GM18519 (cell line): Measurements from ENCODE around the gene EHD1.
"Not testable (repeated sequence)": the region's sequence is repeated elsewhere in the genome, so short reads cannot be mapped to it uniquely, and the experiment has no call there.

Experiments used
- ATAC-seq: cut with Tn5 transposase; IDR thresholded peaks from one replicate; pipeline ENCODE4 v1.9.1; 2021; ENCODE audit warnings: mild to moderate bottlenecking, moderate library complexity; ENCODE audit not compliant: unreplicated experiment, low FRiP score

Gene EHD1

DNA sequence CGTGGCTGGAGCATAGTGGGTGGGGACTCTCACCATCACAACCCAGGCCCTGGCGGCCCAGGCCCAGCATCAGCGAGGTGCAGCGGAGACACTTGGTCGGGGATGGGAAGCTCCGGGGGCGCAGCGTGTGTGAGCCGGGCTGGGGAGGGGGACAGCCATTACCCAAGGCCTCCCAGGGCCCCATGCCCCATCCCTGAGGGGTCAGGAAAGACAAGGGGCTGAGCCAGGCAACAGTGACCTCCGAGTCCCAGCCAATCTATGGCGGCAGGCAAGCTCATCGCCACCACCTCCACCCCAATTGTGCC is 45.3 kb downstream of the EHD1 start:
- ATAC-seq, result no peak

DNA sequence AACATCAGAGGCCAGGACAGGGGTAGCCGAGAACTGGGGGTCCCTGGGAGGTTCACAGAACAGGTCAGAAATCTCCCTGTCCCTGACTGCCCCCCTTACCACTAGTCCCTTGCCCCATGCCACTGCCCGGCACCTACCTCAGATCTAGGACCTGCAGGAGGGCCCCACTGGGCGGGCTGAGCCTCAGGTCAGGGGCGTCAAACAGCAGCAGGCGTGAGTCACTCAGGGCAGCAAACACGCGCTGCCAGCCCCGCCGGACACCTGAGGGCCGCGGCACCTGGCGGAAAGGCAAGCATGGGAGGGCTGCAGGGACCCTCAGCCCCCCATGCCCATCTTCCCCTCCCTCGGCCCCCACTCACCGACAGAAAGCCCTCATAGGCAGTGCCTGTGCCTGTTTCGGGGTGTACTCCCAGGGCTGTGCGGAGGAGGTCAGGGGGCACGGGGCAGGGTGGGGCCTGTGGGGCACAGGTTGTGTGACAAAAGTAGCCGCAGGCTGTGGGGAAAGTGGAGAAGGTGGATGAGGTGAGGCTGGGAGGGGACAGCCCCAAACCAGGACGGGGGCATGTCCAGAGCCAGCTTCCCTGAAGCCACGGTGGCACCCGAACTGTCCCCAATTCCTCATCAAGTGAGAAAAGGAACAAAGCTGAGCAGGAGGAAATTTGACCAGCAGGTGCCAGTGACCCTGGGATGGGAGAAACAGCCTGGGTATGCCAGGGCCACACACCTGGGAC is 45.8 kb downstream of the EHD1 start:
- ATAC-seq, result no peak

DNA sequence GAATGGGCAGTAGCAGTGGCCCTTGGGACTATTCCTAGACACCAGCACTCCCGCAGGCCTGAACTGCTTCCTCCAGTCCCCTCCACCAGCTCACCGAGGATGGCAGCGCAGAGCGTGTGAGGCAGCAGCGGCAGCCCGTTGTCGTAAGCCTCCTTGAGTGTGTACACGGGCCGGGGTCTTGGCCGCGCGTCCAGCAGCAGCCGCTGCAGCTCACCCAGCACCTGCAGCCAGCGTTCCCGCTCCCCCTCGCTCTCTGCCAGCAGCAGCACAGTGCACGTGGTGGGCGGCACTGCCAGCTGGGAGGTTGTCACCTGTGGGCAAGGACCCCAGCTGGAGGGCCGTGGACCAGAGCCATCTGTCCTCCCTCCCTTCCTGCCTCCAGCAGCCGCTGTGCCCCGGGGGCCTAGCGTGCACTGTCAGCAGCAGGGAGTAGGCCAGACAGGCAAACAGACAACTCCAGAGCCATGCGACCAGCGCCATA is 47.0 kb downstream of the EHD1 start:
- no peak for ATAC-seq

- ATAC-seq, result no peak
These were observed 48.7 kb downstream of the EHD1 start for GRCh38 chr11:64829536-64830251.

DNA sequence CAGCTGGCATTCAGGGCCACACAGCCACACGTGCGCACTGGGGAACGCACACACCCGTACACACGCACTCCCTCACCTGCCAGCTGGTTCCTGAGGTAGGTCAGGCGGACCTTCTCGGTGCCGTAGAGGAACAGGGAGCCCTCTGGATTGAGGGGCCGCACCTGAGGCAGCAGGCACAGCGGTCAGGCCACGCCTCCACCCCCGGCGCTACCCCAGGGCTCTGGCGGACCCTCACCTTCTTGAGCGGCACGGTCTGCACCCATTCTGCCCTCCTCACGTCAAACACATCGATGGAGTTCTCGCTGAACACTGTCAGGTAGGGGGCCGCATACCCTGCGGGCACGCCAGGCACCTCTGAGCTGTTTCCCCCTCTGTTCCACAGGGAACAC is 51.0 kb downstream of the EHD1 start:
- no peak for ATAC-seq

DNA sequence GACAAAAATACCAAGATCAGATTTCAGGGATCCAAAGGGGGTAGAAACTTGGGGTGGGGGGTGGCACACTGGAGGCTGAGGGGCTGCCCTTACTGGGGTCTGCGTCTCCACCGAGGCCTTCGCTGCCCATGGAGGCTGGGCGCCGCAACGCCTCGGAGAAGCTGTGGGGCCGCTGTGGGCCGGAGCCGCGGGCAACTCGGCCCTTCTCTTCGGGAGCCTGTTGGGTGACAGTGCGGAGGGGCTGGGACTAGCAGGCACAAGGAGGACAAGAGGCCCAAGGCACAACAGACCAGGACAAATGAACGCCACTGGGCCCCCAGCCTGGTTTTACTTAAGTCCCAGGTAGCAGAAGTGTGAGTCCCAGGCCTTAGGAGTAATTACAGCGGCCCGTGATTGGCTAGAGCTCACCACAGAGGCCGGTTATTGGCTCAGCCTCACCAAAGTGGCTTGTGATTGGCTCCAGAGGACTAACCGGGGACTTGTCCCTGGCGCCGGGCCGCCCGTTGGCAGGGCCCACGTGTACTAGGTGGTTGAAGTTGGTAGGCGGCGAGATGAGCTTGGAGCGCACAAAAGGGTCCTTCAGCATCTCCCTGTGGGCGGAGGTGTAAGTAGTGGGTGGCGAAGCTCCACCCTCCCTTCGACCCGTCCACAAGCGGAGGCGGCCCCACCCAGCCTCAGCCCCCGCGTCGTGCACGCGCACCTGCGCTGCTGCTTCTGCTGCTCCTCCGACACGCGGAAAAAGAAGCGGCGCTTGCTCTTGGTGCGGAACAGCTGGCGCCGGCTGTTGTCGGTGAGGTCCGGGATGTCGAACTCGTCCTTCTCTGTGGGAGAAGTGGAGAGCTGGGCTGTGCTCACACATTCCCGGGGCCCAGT is 51.6 kb downstream of the EHD1 start:
- no peak for ATAC-seq

GRCh38 chr11:64826062-64826461 is 52.4 kb downstream of the EHD1 start:
- no peak for ATAC-seq

DNA sequence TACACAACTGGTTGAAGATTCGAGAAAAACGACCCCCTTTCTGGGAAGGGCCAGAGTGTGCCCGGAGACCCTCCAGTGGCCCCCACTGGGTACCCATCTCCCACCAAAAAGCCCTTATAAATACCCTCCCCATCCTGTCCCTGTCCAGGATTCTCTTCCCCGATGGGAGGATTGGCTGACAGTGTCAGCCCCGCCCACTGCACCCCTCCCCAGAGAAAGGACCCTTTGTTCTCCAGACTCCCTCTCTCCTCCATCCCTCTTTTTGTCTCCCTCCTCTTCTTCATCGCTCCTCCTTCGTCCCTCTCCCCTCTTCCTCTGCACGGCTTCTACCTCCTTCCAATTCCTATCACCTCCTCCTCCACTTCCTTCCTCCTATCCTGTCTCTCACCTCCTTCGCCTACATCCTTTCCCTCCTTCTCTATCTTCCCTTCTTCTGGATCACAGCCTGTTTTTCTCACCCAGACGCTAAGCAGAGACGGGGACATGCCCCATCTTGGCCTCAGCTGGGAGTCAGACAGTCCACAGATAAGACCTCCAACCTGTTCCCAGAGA is 54.8 kb downstream of the EHD1 start:
- no peak for ATAC-seq

DNA sequence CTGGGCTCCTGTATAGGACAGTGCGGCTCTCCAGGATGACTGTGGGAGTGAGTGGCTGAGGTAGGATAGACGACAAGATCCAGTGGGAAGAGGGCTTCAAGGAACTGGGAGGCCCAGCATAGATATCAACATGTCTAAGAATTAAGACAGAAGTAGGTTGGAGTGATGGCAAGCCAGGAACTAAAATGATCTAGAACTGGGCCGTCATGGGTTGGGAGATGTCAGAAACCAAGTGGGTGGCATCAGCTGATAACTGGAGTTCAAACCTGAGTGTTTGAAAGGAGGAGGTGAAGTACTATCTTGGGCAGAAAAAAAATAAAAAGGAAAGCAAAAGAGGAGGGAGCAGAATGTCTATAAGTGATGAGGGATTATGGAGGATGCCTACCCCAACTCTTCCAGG is 60.9 kb downstream of the EHD1 start:
- no peak for ATAC-seq

- ATAC-seq, result not testable (repeated sequence)
These were observed 63.0 kb downstream of the EHD1 start for GRCh38 chr11:64815433-64815832.

GRCh38 chr11:64814712-64815187 is 63.7 kb downstream of the EHD1 start:
- ATAC-seq, result peak; percentile 47

GRCh38 chr11:64813826-64814225 is 64.6 kb downstream of the EHD1 start:
- no peak for ATAC-seq

DNA sequence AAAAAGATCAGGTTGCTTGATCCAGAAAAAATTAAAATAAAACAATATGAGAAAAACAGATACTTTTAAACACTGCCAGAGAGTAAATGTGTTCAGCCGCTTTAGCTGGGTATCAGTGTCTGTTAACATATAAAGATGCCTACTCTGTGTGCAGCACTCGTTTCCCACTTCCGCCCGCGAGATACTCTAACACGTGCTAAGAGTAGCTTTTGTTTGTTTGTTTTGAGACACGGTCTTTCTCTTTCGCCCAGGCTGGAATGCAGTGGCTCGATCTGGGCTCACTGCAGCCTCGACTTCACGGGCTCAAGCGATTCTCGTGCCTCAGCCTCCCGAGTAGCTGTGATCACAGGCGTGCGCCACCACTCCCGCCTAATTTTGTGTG is 67.5 kb downstream of the EHD1 start:
- no peak for ATAC-seq

- ATAC-seq, result no peak
These were observed 68.0 kb downstream of the EHD1 start, which contains the start of gene MEN1 for GRCh38 chr11:64810271-64810890. Gene MEN1 (minus strand): TSS chr11:64810551. CDS start chr11:64810109, 442 bp downstream.

GRCh38 chr11:64809781-64810241 is 68.6 kb downstream of the EHD1 start:
- ATAC-seq, result no peak

GRCh38 chr11:64805481-64805880 is 72.9 kb downstream of the EHD1 start:
- no peak for ATAC-seq

GRCh38 chr11:64804346-64805210 is 73.8 kb downstream of the EHD1 start:
- no peak for ATAC-seq

DNA sequence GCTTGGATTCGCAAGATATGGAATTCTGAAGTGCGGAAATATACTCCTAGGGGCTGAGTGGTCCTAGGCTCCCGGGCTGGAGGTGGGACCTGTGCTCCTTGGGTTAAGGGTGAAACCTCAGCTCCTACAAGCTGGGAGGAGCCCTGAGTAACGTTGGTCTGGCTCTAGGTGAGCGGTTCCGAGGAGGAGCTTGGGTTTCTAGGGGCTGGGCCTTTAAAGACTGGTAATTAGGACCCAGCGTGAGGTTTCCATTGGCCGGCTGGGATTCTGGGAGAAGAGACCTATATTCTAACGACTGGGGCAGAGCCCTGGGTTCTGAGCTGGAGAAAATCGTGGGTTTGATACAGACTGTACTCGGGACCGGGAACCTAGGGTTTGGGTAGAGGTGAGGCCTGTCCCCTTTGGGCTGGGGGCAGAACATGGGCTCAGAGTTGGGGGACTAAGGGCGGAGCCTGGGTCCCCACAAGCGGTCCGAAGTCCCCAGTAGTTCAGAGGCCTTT is 74.5 kb downstream of the EHD1 start:
- no peak for ATAC-seq
